Suprapubic skin (tissue), 3 donors: ENCODE results near the gene PABPN1.

Experiments used
- CTCF ChIP-seq, 2 donors: fragments of 200-600 bp in 1 of 2; fragments of 450-650 bp in 1 of 2; sonication (generic) in 1 of 2; IDR thresholded peaks; one replicate each; pipeline ENCODE4 v1.5.1; 2016 to 2019; ENCODE audit warnings: antibody characterized with exemption in 2 of 2, mild to moderate bottlenecking in 1 of 2, moderate library complexity in 1 of 2
- POLR2AphosphoS5 ChIP-seq, 3 donors: sonication (generic); formaldehyde crosslinking; IDR thresholded peaks; one replicate each; pipeline ENCODE4 v1.6.1; 2017; ENCODE audit warnings: antibody characterized with exemption in 3 of 3

GRCh38 chr14:23300687-23301223, 20.5 kb upstream of the PABPN1 start:
- TF ChIP-seq POLR2AphosphoS5 (IDR thresholded peaks at IDR 0.05) (no peak), CTCF (IDR thresholded peaks at IDR 0.05) (no peak)
